Activated T-helper 17 cell treated with anti-CD3 and anti-CD28 coated beads, Interleukin-2, amount 50 U/mL, for 72 hours (primary cell): ENCODE measurements around the gene KIRREL3. TPM values are rescaled to one million over a fixed set of nuclear protein-coding genes. Genes with fewer than 3 reads are reported as not detected.

Experiments
- ATAC-seq: fragments of 150-1000 bp; cut with Tn5 transposase; replicated peaks from 2 replicates; pipeline ENCODE4 v1.10.0; 2021; ENCODE audit warnings: mild to moderate bottlenecking, moderate library complexity
- H3K27ac Mint-ChIP-seq: one replicate; pipeline ENCODE4 v1.8.0; 2022; ENCODE audit warnings: mixed read lengths
- H3K27me3 Mint-ChIP-seq: one replicate; pipeline ENCODE4 v1.8.0; 2022; ENCODE audit warnings: mixed read lengths
- H3K36me3 Mint-ChIP-seq: one replicate; pipeline ENCODE4 v1.8.0; 2022; ENCODE audit warnings: low read depth, mild to moderate bottlenecking, mixed read lengths
- H3K4me1 Mint-ChIP-seq: one replicate; pipeline ENCODE4 v1.8.0; 2022; ENCODE audit warnings: mixed read lengths
- H3K4me3 Mint-ChIP-seq: one replicate; pipeline ENCODE4 v1.8.0; 2022; ENCODE audit warnings: mild to moderate bottlenecking, mixed read lengths
- H3K9me3 Mint-ChIP-seq: one replicate; pipeline ENCODE4 v1.8.0; 2022; ENCODE audit warnings: mixed read lengths
- total RNA-seq, 2 donors: library from RNA; stranded (reverse); gene quantifications; one replicate each; pipeline ENCODE4 v1.2.3, GENCODE V29; 2022

The KIRREL3 gene
- total RNA-seq, 2 donors from 2014 or later = not detected

GRCh38 chr11:126415669-126416420, 584.7 kb downstream of the KIRREL3 start:
- H3K4me3 Mint-ChIP-seq = peak overlapping the region; percentile 66
- H3K36me3 Mint-ChIP-seq = no peaks in the 10 kb centered on the region
- peaks cover 5% of the 10 kb centered on the region for H3K4me1 Mint-ChIP-seq
- no peaks in the 10 kb centered on the region for H3K9me3 Mint-ChIP-seq
- peaks cover 6% of the 10 kb centered on the region for H3K27me3 Mint-ChIP-seq
- ATAC-seq = peak; percentile 32
- no peak overlapping the region for H3K27ac Mint-ChIP-seq

- Mint-ChIP-seq H3K36me3 (no peaks in the 10 kb centered on the region), H3K27me3 (peaks cover 5% of the 10 kb centered on the region), H3K4me1 (peaks cover 4% of the 10 kb centered on the region), H3K4me3 (no peak overlapping the region), H3K9me3 (no peaks in the 10 kb centered on the region), H3K27ac (no peak overlapping the region)
- ATAC-seq = no peak
Measured at GRCh38 chr11:126415128-126415527, 585.4 kb downstream of the KIRREL3 start.

- Mint-ChIP-seq H3K36me3 (no peaks in the 10 kb centered on the region), H3K27me3 (no peaks in the 10 kb centered on the region), H3K9me3 (no peaks in the 10 kb centered on the region), H3K27ac (no peak overlapping the region), H3K4me1 (no peaks in the 10 kb centered on the region), H3K4me3 (no peak overlapping the region)
- no peak for ATAC-seq
Measured at GRCh38 chr11:126414615-126415014, 586.0 kb downstream of the KIRREL3 start.

GRCh38 chr11:126413843-126414405, 586.6 kb downstream of the KIRREL3 start:
- H3K4me1 Mint-ChIP-seq = no peaks in the 10 kb centered on the region
- no peak overlapping the region for H3K27ac Mint-ChIP-seq
- no peaks in the 10 kb centered on the region for H3K36me3 Mint-ChIP-seq
- H3K9me3 Mint-ChIP-seq = no peaks in the 10 kb centered on the region
- ATAC-seq = no peak
- H3K4me3 Mint-ChIP-seq = no peak overlapping the region
- H3K27me3 Mint-ChIP-seq = no peaks in the 10 kb centered on the region

- ATAC-seq = no peak
- Mint-ChIP-seq H3K9me3 (no peaks in the 10 kb centered on the region), H3K27me3 (no peaks in the 10 kb centered on the region), H3K4me1 (no peaks in the 10 kb centered on the region), H3K4me3 (no peak overlapping the region), H3K27ac (no peak overlapping the region), H3K36me3 (no peaks in the 10 kb centered on the region)
Measured at GRCh38 chr11:126413426-126413825, 587.1 kb downstream of the KIRREL3 start.

- H3K36me3 Mint-ChIP-seq = no peaks in the 10 kb centered on the region
- H3K27me3 Mint-ChIP-seq = no peaks in the 10 kb centered on the region
- H3K9me3 Mint-ChIP-seq = no peaks in the 10 kb centered on the region
- H3K4me3 Mint-ChIP-seq = no peak overlapping the region
- no peaks in the 10 kb centered on the region for H3K4me1 Mint-ChIP-seq
- no peak for ATAC-seq
- no peak overlapping the region for H3K27ac Mint-ChIP-seq
Measured at GRCh38 chr11:126411971-126412381, 588.6 kb downstream of the KIRREL3 start.

- no peak for ATAC-seq
- Mint-ChIP-seq H3K27me3 (no peaks in the 10 kb centered on the region), H3K4me3 (no peak overlapping the region), H3K36me3 (no peaks in the 10 kb centered on the region), H3K4me1 (no peaks in the 10 kb centered on the region), H3K27ac (no peak overlapping the region), H3K9me3 (no peaks in the 10 kb centered on the region)
Measured at GRCh38 chr11:126410649-126411048, 589.9 kb downstream of the KIRREL3 start.

- H3K36me3 Mint-ChIP-seq = no peaks in the 10 kb centered on the region
Measured at GRCh38 chr11:126409620-126409985, 591.0 kb downstream of the KIRREL3 start.

GRCh38 chr11:126408901-126409619, 591.5 kb downstream of the KIRREL3 start:
- no peaks in the 10 kb centered on the region for H3K27me3 Mint-ChIP-seq

More at GRCh38 chr11:126409620-126409985, 591.0 kb downstream of the KIRREL3 start:
- H3K4me3 Mint-ChIP-seq = no peak overlapping the region
- no peak for ATAC-seq
- H3K27me3 Mint-ChIP-seq = no peaks in the 10 kb centered on the region
- no peaks in the 10 kb centered on the region for H3K9me3 Mint-ChIP-seq
- H3K27ac Mint-ChIP-seq = no peak overlapping the region
- H3K4me1 Mint-ChIP-seq = no peaks in the 10 kb centered on the region

GRCh38 chr11:126408496-126408895, 592.1 kb downstream of the KIRREL3 start:
- H3K4me1 Mint-ChIP-seq = no peaks in the 10 kb centered on the region
- ATAC-seq = no peak
- no peak overlapping the region for H3K27ac Mint-ChIP-seq
- no peaks in the 10 kb centered on the region for H3K9me3 Mint-ChIP-seq
- H3K4me3 Mint-ChIP-seq = no peak overlapping the region
- no peaks in the 10 kb centered on the region for H3K27me3 Mint-ChIP-seq
- H3K36me3 Mint-ChIP-seq = no peaks in the 10 kb centered on the region

More at GRCh38 chr11:126408901-126409619, 591.5 kb downstream of the KIRREL3 start:
- Mint-ChIP-seq H3K4me1 (no peaks in the 10 kb centered on the region), H3K36me3 (no peaks in the 10 kb centered on the region), H3K9me3 (no peaks in the 10 kb centered on the region), H3K4me3 (no peak overlapping the region), H3K27ac (no peak overlapping the region)
- no peak for ATAC-seq

GRCh38 chr11:126407682-126408288, 592.8 kb downstream of the KIRREL3 start:
- no peak for ATAC-seq
- no peak overlapping the region for H3K27ac Mint-ChIP-seq

GRCh38 chr11:126407101-126407521, 593.5 kb downstream of the KIRREL3 start:
- no peak overlapping the region for H3K4me3 Mint-ChIP-seq
- no peaks in the 10 kb centered on the region for H3K9me3 Mint-ChIP-seq
- no peak overlapping the region for H3K27ac Mint-ChIP-seq
- H3K4me1 Mint-ChIP-seq = no peaks in the 10 kb centered on the region
- no peak for ATAC-seq
- H3K27me3 Mint-ChIP-seq = no peaks in the 10 kb centered on the region
- H3K36me3 Mint-ChIP-seq = no peaks in the 10 kb centered on the region

More at GRCh38 chr11:126407682-126408288, 592.8 kb downstream of the KIRREL3 start:
- Mint-ChIP-seq H3K36me3 (no peaks in the 10 kb centered on the region), H3K4me3 (no peak overlapping the region), H3K4me1 (no peaks in the 10 kb centered on the region), H3K27me3 (no peaks in the 10 kb centered on the region), H3K9me3 (no peaks in the 10 kb centered on the region)

GRCh38 chr11:126406368-126406767, 594.2 kb downstream of the KIRREL3 start:
- H3K9me3 Mint-ChIP-seq = no peaks in the 10 kb centered on the region
- ATAC-seq = no peak
- no peaks in the 10 kb centered on the region for H3K27me3 Mint-ChIP-seq
- no peaks in the 10 kb centered on the region for H3K4me1 Mint-ChIP-seq
- H3K4me3 Mint-ChIP-seq = no peak overlapping the region
- no peaks in the 10 kb centered on the region for H3K36me3 Mint-ChIP-seq
- H3K27ac Mint-ChIP-seq = no peak overlapping the region

GRCh38 chr11:126405906-126406305, 594.7 kb downstream of the KIRREL3 start:
- Mint-ChIP-seq H3K9me3 (no peaks in the 10 kb centered on the region), H3K27me3 (no peaks in the 10 kb centered on the region), H3K36me3 (no peaks in the 10 kb centered on the region), H3K4me1 (no peaks in the 10 kb centered on the region), H3K27ac (no peak overlapping the region), H3K4me3 (no peak overlapping the region)
- no peak for ATAC-seq
